GM18868 (cell line): ENCODE measurements around the gene SNX21.
"Not testable (repeated sequence)": the region's sequence is repeated elsewhere in the genome, so short reads cannot be mapped to it uniquely, and the experiment has no call there.

Source experiments
- ATAC-seq: cut with Tn5 transposase; IDR thresholded peaks from one replicate; pipeline ENCODE4 v1.9.1; 2021; ENCODE audit warnings: mild to moderate bottlenecking, moderate library complexity; ENCODE audit not compliant: unreplicated experiment

SNX21 gene

GRCh38 chr20:45822857-45823256 is 10.7 kb upstream of the SNX21 start:
- ATAC-seq: no peak

- no peak for ATAC-seq
Measured at GRCh38 chr20:45823949-45824835, 9.4 kb upstream of the SNX21 start.

- no peak for ATAC-seq
Measured at GRCh38 chr20:45826381-45827019, 7.1 kb upstream of the SNX21 start.

GRCh38 chr20:45827030-45827652 is 6.5 kb upstream of the SNX21 start, which contains the start of gene TNNC2:
Gene TNNC2, minus strand, starts transcription at chr20:45827312. Its CDS starts 64 bp downstream, at chr20:45827248.
- ATAC-seq: no peak

GRCh38 chr20:45827712-45828111 is 5.9 kb upstream of the SNX21 start:
- no peak for ATAC-seq

- ATAC-seq: no peak
Measured at GRCh38 chr20:45828589-45828988, 5.0 kb upstream of the SNX21 start.

GRCh38 chr20:45829673-45830106 is 3.9 kb upstream of the SNX21 start:
- not testable (repeated sequence) for ATAC-seq

GRCh38 chr20:45832619-45833018 is 980 bp upstream of the SNX21 start:
- ATAC-seq: no peak

GRCh38 chr20:45833883-45834796 is 541 bp downstream of the SNX21 start:
- no peak for ATAC-seq

GRCh38 chr20:45834797-45835161 is 1.2 kb downstream of the SNX21 start:
- no peak for ATAC-seq

- ATAC-seq: no peak
Measured at GRCh38 chr20:45835329-45835765, 1.7 kb downstream of the SNX21 start.

- ATAC-seq: no peak
Measured at GRCh38 chr20:45835825-45836224, 2.2 kb downstream of the SNX21 start.

GRCh38 chr20:45836841-45837240 is 3.2 kb downstream of the SNX21 start:
- ATAC-seq: no peak

GRCh38 chr20:45840700-45841198 is 7.2 kb downstream of the SNX21 start:
- no peak for ATAC-seq

GRCh38 chr20:45841407-45842129 is 8.0 kb downstream of the SNX21 start:
- ATAC-seq: no peak

- ATAC-seq: peak; percentile 86
Measured at GRCh38 chr20:45842169-45842812, 8.7 kb downstream of the SNX21 start.

- no peak for ATAC-seq
Measured at GRCh38 chr20:45843506-45843905, 9.9 kb downstream of the SNX21 start.

GRCh38 chr20:45845452-45845851 is 11.9 kb downstream of the SNX21 start:
- ATAC-seq: no peak

GRCh38 chr20:45848421-45848820 is 14.8 kb downstream of the SNX21 start:
- no peak for ATAC-seq
